K562 (cell line): Measurements from ENCODE around the gene HPDL. TPM values are rescaled to one million over a fixed set of nuclear protein-coding genes. Genes with fewer than 3 reads are reported as not detected.

Experiments
- ARID3A ChIP-seq: IDR thresholded peaks from 2 replicates; pipeline ENCODE4 v1.6.1; 2012; ENCODE audit warnings: low read depth, low read length, improper control_type of control experiment, borderline replicate concordance
- CBX3 ChIP-seq, 2 experiments: IDR thresholded peaks; 1 replicate in 1 of 2; 2 replicates in 1 of 2; pipeline ENCODE4 v1.6.1; 2012; ENCODE audit warnings: inconsistent platforms in 2 of 2, low read length in 2 of 2, borderline replicate concordance in 1 of 2, control low read depth in 1 of 2
- E2F6 ChIP-seq, 2 experiments: IDR thresholded peaks; 2 replicates each; pipeline ENCODE4 v1.6.1; 2011; ENCODE audit warnings: borderline replicate concordance in 1 of 2, control low read depth in 1 of 2, low read depth in 1 of 2, low read length in 1 of 2, mild to moderate bottlenecking in 1 of 2, mixed read lengths in 1 of 2, moderate library complexity in 1 of 2; ENCODE audit not compliant: insufficient read depth in 1 of 2, insufficient read length in 1 of 2, poor library complexity in 1 of 2, severe bottlenecking in 1 of 2; ENCODE audit errors: extremely low read depth in 1 of 2
- ESRRB ChIP-seq: fragments of 250-450 bp; sonication (Bioruptor Pico); IDR thresholded peaks from 2 replicates; pipeline ENCODE4 v1.5.0; 2020; ENCODE audit warnings: mild to moderate bottlenecking, moderate library complexity, borderline replicate concordance
- HMG20B ChIP-seq: fragments of 250-450 bp; sonication (Bioruptor Pico); IDR thresholded peaks from 2 replicates; pipeline ENCODE4 v1.5.0; 2021; ENCODE audit warnings: mild to moderate bottlenecking
- KAT2B ChIP-seq: IDR thresholded peaks from one replicate; pipeline ENCODE4 v1.6.1; 2012; ENCODE audit warnings: low read depth, mild to moderate bottlenecking, control low read depth, inconsistent platforms, low read length, moderate library complexity
- KAT7 ChIP-seq: sonication (generic); formaldehyde crosslinking; IDR thresholded peaks from 2 replicates; pipeline ENCODE4 v1.8.0; 2022; ENCODE audit warnings: missing genetic modification reagents, mild to moderate bottlenecking, borderline replicate concordance
- KLF1 ChIP-seq: fragments of 450-650 bp; IDR thresholded peaks from 2 replicates; pipeline ENCODE4 v1.6.1; 2016; ENCODE audit warnings: missing genetic modification characterization, missing compliant biosample characterization
- KLF10 ChIP-seq: fragments of 250-450 bp; sonication (Bioruptor Pico); IDR thresholded peaks from 2 replicates; pipeline ENCODE4 v1.6.1; 2021; ENCODE audit warnings: matching md5 sums
- MXI1 ChIP-seq: IDR thresholded peaks from 2 replicates; pipeline ENCODE4 v1.6.1; 2011; ENCODE audit warnings: low read depth, mild to moderate bottlenecking, improper control_type of control experiment, low read length
- MYNN ChIP-seq, 2 experiments: sonication (generic); formaldehyde crosslinking in 1 of 2; IDR thresholded peaks; 2 replicates each; pipeline versions ENCODE4 v1.5.0 to v1.6.1; 2016 to 2020; ENCODE audit warnings: antibody characterized with exemption in 1 of 2, missing genetic modification reagents in 1 of 2
- NRF1 ChIP-seq, 2 experiments: fragments of 450-650 bp; IDR thresholded peaks in 1 of 2; conservative IDR thresholded peaks in 1 of 2; 2 replicates each; pipeline ENCODE4 v1.6.1; 2014; ENCODE audit warnings: mild to moderate bottlenecking in 2 of 2
- PHF8 ChIP-seq: fragments of 200-600 bp; sonication (generic); IDR thresholded peaks from 2 replicates; pipeline ENCODE4 v1.6.1; 2012; ENCODE audit warnings: mixed run types, mild to moderate bottlenecking, inconsistent platforms, low read length, moderate library complexity, borderline replicate concordance
- RBM17 ChIP-seq: fragments of 200-400 bp; formaldehyde crosslinking; IDR thresholded peaks from 2 replicates; pipeline ENCODE4 v1.6.1; 2017; ENCODE audit warnings: low read depth, mild to moderate bottlenecking, low read length, borderline replicate concordance
- RCOR1 ChIP-seq, 2 experiments: IDR thresholded peaks; 2 replicates each; pipeline ENCODE4 v1.6.1; 2012; ENCODE audit warnings: low read depth in 2 of 2, low read length in 2 of 2, borderline replicate concordance in 1 of 2, improper control_type of control experiment in 1 of 2
- SAFB2 ChIP-seq: fragments of 200-400 bp; formaldehyde crosslinking; IDR thresholded peaks from 2 replicates; pipeline ENCODE4 v1.6.1; 2018; ENCODE audit warnings: borderline replicate concordance, low read length, low read depth, moderate library complexity; ENCODE audit not compliant: severe bottlenecking
- SFPQ ChIP-seq: fragments of 200-400 bp; formaldehyde crosslinking; IDR thresholded peaks from 2 replicates; pipeline ENCODE4 v1.6.1; 2017; ENCODE audit warnings: mild to moderate bottlenecking, low read depth, low read length, moderate library complexity
- XRCC5 ChIP-seq: fragments of 200-400 bp; formaldehyde crosslinking; IDR thresholded peaks from 2 replicates; pipeline ENCODE4 v1.6.1; 2017; ENCODE audit warnings: low read depth, mild to moderate bottlenecking, low read length
- ZNF165 ChIP-seq: fragments of 250-450 bp; sonication (Bioruptor Pico); IDR thresholded peaks from 2 replicates; pipeline ENCODE4 v1.4.0; 2020; ENCODE audit warnings: borderline replicate concordance
- ZNF395 ChIP-seq: fragments of 200-800 bp; sonication (Bioruptor generic); IDR thresholded peaks from 2 replicates; pipeline ENCODE4 v1.6.1; 2017; ENCODE audit warnings: missing genetic modification characterization, missing compliant biosample characterization
- polyA plus RNA-seq, 8 experiments: library from polyadenylated mRNA; depleted of rRNA in 4 of 8; stranded (reverse) in 5 of 8; unstranded in 3 of 8; fragments of >200 nt; fragmentation: Nextera tagmentation in 2 of 8; fragmentation: Illumina TruSeq in 1 of 8; extraction: Ambion mirVana in 2 of 8; extraction: Trizol in 1 of 8; gene quantifications; 2 replicates each; pipeline versions ENCODE4 v1.2.1 to v1.2.3, GENCODE V29; 2011 to 2014; ENCODE audit warnings: inconsistent platforms in 1 of 8, missing spikeins in 1 of 8
- total RNA-seq, 7 experiments: library from RNA; depleted of rRNA in 6 of 7; stranded (reverse); fragments of >200 nt in 6 of 7; fragmentation: Illumina TruSeq in 2 of 7; extraction: Trizol in 2 of 7; gene quantifications; 2 replicates each; pipeline versions ENCODE4 v1.2.1 to v1.2.3, GENCODE V29; 2011 to 2021; ENCODE audit warnings: low replicate concordance in 1 of 7

The HPDL gene
- total and polyA plus RNA-seq, 9 of the 15 experiments (the other 6 are each of a cell fraction or from before 2014, with no cell fraction given) = not detected

GRCh38 chr1:45340816-45341466 lies 14.2 kb downstream of the HPDL start (continued):
- TF ChIP-seq MYNN (IDR thresholded peaks at IDR 0.05) = 0 out of 2 replicates have a peak, but pooled peaks have one; percentile 2
- TF ChIP-seq MYNN (CRISPR knock-in tag; IDR thresholded peaks at IDR 0.05) = no peak
- no peak for TF ChIP-seq KAT2B
- no peak for TF ChIP-seq ZNF165 (CRISPR knock-in tag)
- no peak for TF ChIP-seq MXI1
- peak in 1 of 2 experiments; percentile 53 for TF ChIP-seq E2F6 (IDR thresholded peaks at IDR 0.05; ENCODE audit: borderline replicate concordance in 1 of 2, extremely low read depth in 1 of 2, insufficient read depth in 1 of 2, insufficient read length in 1 of 2, low read depth in 1 of 2, low read length in 1 of 2, poor library complexity in 1 of 2, severe bottlenecking in 1 of 2)
- no peak for TF ChIP-seq HMG20B (CRISPR knock-in tag)
- no peak for TF ChIP-seq ARID3A
- no peak for TF ChIP-seq PHF8
- no peak for TF ChIP-seq CBX3 (IDR thresholded peaks at IDR 0.05; ENCODE audit: borderline replicate concordance in 1 of 2, low read length in 2 of 2)
- 0 out of 2 replicates have a peak, but pooled peaks have one; percentile 66 for TF ChIP-seq KAT7 (CRISPR knock-in tag)
- TF ChIP-seq RCOR1 (IDR thresholded peaks at IDR 0.05; ENCODE audit: borderline replicate concordance in 1 of 2, low read depth in 2 of 2, low read length in 2 of 2) = peak in 1 of 2 experiments; percentile 52; a peak in 1 of 4 replicates
- no peak for TF ChIP-seq RBM17
- TF ChIP-seq ESRRB (CRISPR knock-in tag) = no peak
- TF ChIP-seq KLF10 (CRISPR knock-in tag) = no peak
- TF ChIP-seq NRF1 (conservative IDR thresholded peaks at IDR 0.05 in 1 of 2, IDR thresholded peaks at IDR 0.05 in 1 of 2) = no peak
- no peak for TF ChIP-seq KLF1 (tag)
- TF ChIP-seq SFPQ = no peak
- peak; percentile 44; the same call in 1 of the 2 replicates for TF ChIP-seq XRCC5
- TF ChIP-seq SAFB2 = no peak
- TF ChIP-seq ZNF395 = no peak
